KOPT-K1 (cell line): ENCODE results near the gene ARID1B.

Experiments used
- H3K27ac ChIP-seq: fragments of 200-600 bp; sonication (generic); 2 replicates; pipeline ENCODE4 v1.5.1; 2016; ENCODE audit warnings: antibody characterized with exemption, mild to moderate bottlenecking, low read depth, low read length; ENCODE audit not compliant: poor library complexity, severe bottlenecking
- H3K36me3 ChIP-seq: fragments of 200-600 bp; sonication (generic); 2 replicates; pipeline ENCODE4 v1.5.1; 2017; ENCODE audit warnings: antibody characterized with exemption, mild to moderate bottlenecking, low read length, moderate library complexity; ENCODE audit not compliant: insufficient read depth
- H3K9me3 ChIP-seq: fragments of 200-600 bp; sonication (generic); 2 replicates; pipeline ENCODE4 v1.5.1; 2017; ENCODE audit warnings: antibody characterized with exemption, low read length, mild to moderate bottlenecking; ENCODE audit not compliant: insufficient read depth, poor library complexity, severe bottlenecking

Gene ARID1B

GRCh38 chr6:156844089-156844488, 66.9 kb downstream of the ARID1B start:
- Histone ChIP-seq H3K36me3 (no peaks in the 10 kb centered on the region), H3K9me3 (no peaks in the 10 kb centered on the region), H3K27ac (no peak overlapping the region)

GRCh38 chr6:156845454-156846155, 68.4 kb downstream of the ARID1B start:
- no peaks in the 10 kb centered on the region for H3K36me3 ChIP-seq
- no peak overlapping the region for H3K27ac ChIP-seq

GRCh38 chr6:156846845-156847599, 69.8 kb downstream of the ARID1B start:
- no peak overlapping the region for H3K27ac ChIP-seq
- no peaks in the 10 kb centered on the region for H3K36me3 ChIP-seq
- no peaks in the 10 kb centered on the region for H3K9me3 ChIP-seq

More at GRCh38 chr6:156845454-156846155, 68.4 kb downstream of the ARID1B start:
- H3K9me3 ChIP-seq, result no peaks in the 10 kb centered on the region

GRCh38 chr6:156848123-156848522, 70.9 kb downstream of the ARID1B start:
- H3K36me3 ChIP-seq, result no peaks in the 10 kb centered on the region
- H3K9me3 ChIP-seq, result no peaks in the 10 kb centered on the region
- no peak overlapping the region for H3K27ac ChIP-seq

- no peaks in the 10 kb centered on the region for H3K9me3 ChIP-seq
- no peak overlapping the region for H3K27ac ChIP-seq
These were observed 71.4 kb downstream of the ARID1B start for GRCh38 chr6:156848533-156848932.

GRCh38 chr6:156849806-156850205, 72.6 kb downstream of the ARID1B start:
- Histone ChIP-seq H3K9me3 (no peaks in the 10 kb centered on the region), H3K36me3 (no peaks in the 10 kb centered on the region), H3K27ac (no peak overlapping the region)

More at GRCh38 chr6:156848533-156848932, 71.4 kb downstream of the ARID1B start:
- H3K36me3 ChIP-seq, result no peaks in the 10 kb centered on the region

GRCh38 chr6:156850353-156850752, 73.2 kb downstream of the ARID1B start:
- no peaks in the 10 kb centered on the region for H3K36me3 ChIP-seq
- H3K27ac ChIP-seq, result no peak overlapping the region
- no peaks in the 10 kb centered on the region for H3K9me3 ChIP-seq

- H3K27ac ChIP-seq, result no peak overlapping the region
- no peaks in the 10 kb centered on the region for H3K36me3 ChIP-seq
- no peaks in the 10 kb centered on the region for H3K9me3 ChIP-seq
These were observed 74.3 kb downstream of the ARID1B start for GRCh38 chr6:156851454-156851921.

GRCh38 chr6:156852147-156852857, 75.1 kb downstream of the ARID1B start:
- Histone ChIP-seq H3K27ac (no peak overlapping the region), H3K9me3 (no peaks in the 10 kb centered on the region), H3K36me3 (no peaks in the 10 kb centered on the region)

GRCh38 chr6:156852858-156853216, 75.7 kb downstream of the ARID1B start:
- H3K27ac ChIP-seq, result no peak overlapping the region

GRCh38 chr6:156853733-156854132, 76.6 kb downstream of the ARID1B start:
- Histone ChIP-seq H3K27ac (no peak overlapping the region), H3K9me3 (no peaks in the 10 kb centered on the region), H3K36me3 (no peaks in the 10 kb centered on the region)

More at GRCh38 chr6:156852858-156853216, 75.7 kb downstream of the ARID1B start:
- Histone ChIP-seq H3K36me3 (no peaks in the 10 kb centered on the region), H3K9me3 (no peaks in the 10 kb centered on the region)

GRCh38 chr6:156854466-156855161, 77.4 kb downstream of the ARID1B start:
- Histone ChIP-seq H3K36me3 (no peaks in the 10 kb centered on the region), H3K27ac (no peak overlapping the region), H3K9me3 (no peaks in the 10 kb centered on the region)

GRCh38 chr6:156857573-156857972, 80.4 kb downstream of the ARID1B start:
- Histone ChIP-seq H3K36me3 (no peaks in the 10 kb centered on the region), H3K9me3 (no peaks in the 10 kb centered on the region), H3K27ac (no peak overlapping the region)

- Histone ChIP-seq H3K27ac (no peak overlapping the region), H3K9me3 (no peaks in the 10 kb centered on the region), H3K36me3 (no peaks in the 10 kb centered on the region)
These were observed 82.5 kb downstream of the ARID1B start for GRCh38 chr6:156859686-156860085.

- H3K36me3 ChIP-seq, result no peaks in the 10 kb centered on the region
- H3K9me3 ChIP-seq, result no peaks in the 10 kb centered on the region
- H3K27ac ChIP-seq, result no peak overlapping the region
These were observed 85.5 kb downstream of the ARID1B start for GRCh38 chr6:156862711-156863110.
